BJ (cell line): ENCODE data around the gene CLDN7. TPM values are rescaled to one million over a fixed set of nuclear protein-coding genes. Genes with fewer than 3 reads are reported as not detected.
"Not testable (repeated sequence)": the region's sequence is repeated elsewhere in the genome, so short reads cannot be mapped to it uniquely, and the experiment has no call there.

Experiments used
- CTCF ChIA-PET: fragments of 350-600 bp; formaldehyde crosslinking; extraction: SDS; loops from one replicate; lab custom pipeline; 2021; ENCODE audit warnings: antibody characterized with exemption, inconsistent platforms; lab: Yijun Ruan, JAX
- POLR2A ChIA-PET: fragments of 300-600 bp; sonication (Branson Sonifier 250); formaldehyde crosslinking; extraction: SDS; loops from one replicate; lab custom pipeline; 2021; ENCODE audit warnings: antibody characterized with exemption; lab: Charles Lee
- DNase-seq: peaks from one replicate; pipeline ENCODE4 v3.0.0-alpha.2; 2011; ENCODE audit warnings: low read depth
- H3K27me3 ChIP-seq: 2 replicates; pipeline ENCODE4 v1.6.0; 2011; ENCODE audit warnings: low read length; ENCODE audit not compliant: control insufficient read depth, insufficient read depth
- H3K36me3 ChIP-seq: 2 replicates; pipeline ENCODE4 v1.5.1; 2011; ENCODE audit warnings: low read length; ENCODE audit not compliant: control insufficient read depth, insufficient read depth
- H3K4me3 ChIP-seq: 2 replicates; pipeline ENCODE4 v1.5.1; 2011; ENCODE audit warnings: low read depth, mild to moderate bottlenecking, control low read depth, low read length
- CTCF ChIP-seq: IDR thresholded peaks from 2 replicates; pipeline ENCODE4 v1.5.1; 2011; ENCODE audit warnings: low read depth, mild to moderate bottlenecking, control low read depth, inconsistent platforms, low read length, moderate library complexity; ENCODE audit not compliant: insufficient read depth
- polyA plus RNA-seq: library from polyadenylated mRNA; depleted of rRNA; stranded (reverse); fragments of >200 nt; gene quantifications from 2 replicates; pipeline ENCODE4 v1.2.3, GENCODE V29; 2011

CLDN7 gene
- polyA plus RNA-seq, 1 experiment: 2.1 TPM

- Histone ChIP-seq H3K27me3 (no peaks in the 10 kb centered on the region), H3K4me3 (peak overlapping the region; percentile 78), H3K36me3 (peaks cover 9% of the 10 kb centered on the region; the same call in 1 of the 2 replicates)
- no peak for TF ChIP-seq CTCF
- no peak for DNase-seq
- ChIA-PET POLR2A (no interaction called here), CTCF (interaction anchor here (2.2 kb wide), 1 partner anchor 47 kb away, joined by 8 read pairs; no protein-coding TSS in a partner anchor)
These were observed 12.4 kb downstream of the CLDN7 start for GRCh38 chr17:7249830-7250229.

- ChIA-PET POLR2A (no interaction called here), CTCF (interaction anchor here (1.2 to 2.2 kb wide), 2 partner anchors 29 to 47 kb away, joined by 4 to 8 read pairs; partner anchors contain the start of genes ACADVL and DLG4)
- Histone ChIP-seq H3K4me3 (no peak overlapping the region), H3K27me3 (no peaks in the 10 kb centered on the region), H3K36me3 (peaks cover 6% of the 10 kb centered on the region; the same call in 1 of the 2 replicates)
- no peak for TF ChIP-seq CTCF
- no peak for DNase-seq
These were observed 13.1 kb downstream of the CLDN7 start for GRCh38 chr17:7249214-7249613.

GRCh38 chr17:7248796-7249195 lies 13.5 kb downstream of the CLDN7 start:
- no peak for TF ChIP-seq CTCF

GRCh38 chr17:7246779-7247178 lies 15.5 kb downstream of the CLDN7 start:
- Histone ChIP-seq H3K4me3 (no peak overlapping the region), H3K27me3 (no peaks in the 10 kb centered on the region), H3K36me3 (peaks cover 4% of the 10 kb centered on the region; the same call in 1 of the 2 replicates)
- CTCF ChIA-PET: no interaction called here
- no peak for TF ChIP-seq CTCF
- POLR2A ChIA-PET: no interaction called here
- DNase-seq: no peak

More at GRCh38 chr17:7248796-7249195, 13.5 kb downstream of the CLDN7 start:
- no peak for DNase-seq
- POLR2A ChIA-PET: no interaction called here
- Histone ChIP-seq H3K36me3 (peaks cover 4% of the 10 kb centered on the region; the same call in 1 of the 2 replicates), H3K4me3 (no peak overlapping the region), H3K27me3 (no peaks in the 10 kb centered on the region)
- CTCF ChIA-PET: interaction anchor here (1.0 to 2.2 kb wide), 3 partner anchors 29 to 78 kb away, joined by 4 to 8 read pairs (median 4); partner anchors contain the start of genes ACADVL and DLG4

GRCh38 chr17:7243838-7244237 lies 18.4 kb downstream of the CLDN7 start:
- H3K27me3 ChIP-seq, POLR2A ChIA-PET, H3K36me3 ChIP-seq, DNase-seq, H3K4me3 ChIP-seq: not testable (repeated sequence)
- CTCF ChIA-PET: interaction anchor here (0.8 kb wide), 1 partner anchor 28 kb away, joined by 3 read pairs; no protein-coding TSS in a partner anchor

GRCh38 chr17:7243453-7243729 lies 18.9 kb downstream of the CLDN7 start:
- H3K4me3 ChIP-seq: peak overlapping the region; percentile 67
- ChIA-PET POLR2A (no interaction called here), CTCF (interaction anchor here (0.8 to 1.1 kb wide), 2 partner anchors 28 to 53 kb away, joined by 3 to 4 read pairs; no protein-coding TSS in a partner anchor)
- H3K27me3 ChIP-seq: no peaks in the 10 kb centered on the region
- TF ChIP-seq CTCF: no peak
- peaks cover 10% of the 10 kb centered on the region for H3K36me3 ChIP-seq
- no peak for DNase-seq
